Measurements from ENCODE around the gene SLC29A2.
"Not testable (repeated sequence)": the region's sequence is repeated elsewhere in the genome, so short reads cannot be mapped to it uniquely, and the experiment has no call there.

The SLC29A2 gene

GRCh38 chr11:66332371-66333219 is 39.0 kb downstream of the SLC29A2 start:
- DNase-seq = no peak

- DNase-seq = no peak
These were observed 39.8 kb downstream of the SLC29A2 start for GRCh38 chr11:66331542-66332370.

GRCh38 chr11:66330931-66331330 is 40.6 kb downstream of the SLC29A2 start:
- DNase-seq = no peak

- DNase-seq = no peak
These were observed 42.3 kb downstream of the SLC29A2 start for GRCh38 chr11:66329165-66329673.

- no peak for DNase-seq
These were observed 43.0 kb downstream of the SLC29A2 start for GRCh38 chr11:66328302-66329144.

- no peak for DNase-seq
These were observed 43.6 kb downstream of the SLC29A2 start for GRCh38 chr11:66328031-66328301.

GRCh38 chr11:66327171-66328030 is 44.2 kb downstream of the SLC29A2 start:
- DNase-seq = no peak

GRCh38 chr11:66326261-66327111 is 45.1 kb downstream of the SLC29A2 start:
- no peak for DNase-seq

GRCh38 chr11:66325263-66325671 is 46.3 kb downstream of the SLC29A2 start:
- no peak for DNase-seq

- DNase-seq = no peak
These were observed 46.9 kb downstream of the SLC29A2 start for GRCh38 chr11:66324664-66325063.

GRCh38 chr11:66323684-66324083 is 47.9 kb downstream of the SLC29A2 start:
- no peak for DNase-seq

- no peak for DNase-seq
These were observed 48.7 kb downstream of the SLC29A2 start for GRCh38 chr11:66322732-66323427.

- DNase-seq = no peak
These were observed 50.0 kb downstream of the SLC29A2 start for GRCh38 chr11:66321606-66322005.

- not testable (repeated sequence) for DNase-seq
These were observed 50.8 kb downstream of the SLC29A2 start for GRCh38 chr11:66320748-66321147.

GRCh38 chr11:66320289-66320688 is 51.3 kb downstream of the SLC29A2 start:
- not testable (repeated sequence) for DNase-seq

GRCh38 chr11:66318600-66318970 is 53.0 kb downstream of the SLC29A2 start:
- no peak for DNase-seq

- no peak for DNase-seq
These were observed 53.6 kb downstream of the SLC29A2 start for GRCh38 chr11:66317723-66318599.

GRCh38 chr11:66317322-66317722 is 54.2 kb downstream of the SLC29A2 start:
- DNase-seq = no peak

- DNase-seq = no peak
These were observed 54.7 kb downstream of the SLC29A2 start, which contains the start of gene CD248 for GRCh38 chr11:66316849-66317251. CD248 (minus strand) TSS chr11:66317044; CDS start chr11:66317027, 17 bp downstream.
